ENCODE results near the gene NFATC2.

NFATC2 gene

DNA sequence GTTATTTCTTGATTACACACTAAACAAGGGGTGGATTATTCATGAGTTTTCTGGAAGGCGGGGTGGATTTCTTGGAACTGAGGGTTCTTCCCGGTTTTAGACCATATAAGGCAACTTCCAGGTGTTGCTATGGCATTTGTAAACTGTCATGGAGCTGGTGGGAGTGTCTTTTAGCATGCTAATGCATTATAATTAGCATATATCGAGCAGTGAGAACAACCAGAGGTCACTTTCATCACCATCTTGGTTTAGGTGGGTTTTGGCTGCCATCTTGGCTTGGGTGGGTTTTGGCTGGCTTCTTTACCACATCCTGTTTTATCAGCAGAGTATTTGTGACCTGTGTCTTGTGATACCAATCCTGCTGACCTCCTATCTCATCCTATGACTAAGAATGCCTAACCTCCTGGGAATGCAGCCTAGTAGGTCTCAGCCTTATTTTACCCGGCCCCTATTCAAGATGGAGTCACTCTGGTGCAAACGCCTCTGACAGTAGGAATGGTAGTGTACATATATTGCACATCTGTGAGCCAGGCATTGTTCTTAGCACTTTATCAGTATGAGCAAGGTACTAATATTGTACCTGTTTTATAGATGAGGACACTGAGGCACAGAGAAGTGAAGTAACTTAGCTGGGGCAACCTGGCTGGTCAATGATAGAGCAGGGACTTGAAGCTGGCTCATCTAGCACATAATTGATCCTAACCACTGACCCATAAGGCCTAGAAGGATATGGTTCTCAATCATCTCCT lies 203.7 kb downstream of the NFATC2 start:
- DNase-seq (ENCODE audit: low read depth in 1 of 2, low spot score in 1 of 2): no peak

DNA sequence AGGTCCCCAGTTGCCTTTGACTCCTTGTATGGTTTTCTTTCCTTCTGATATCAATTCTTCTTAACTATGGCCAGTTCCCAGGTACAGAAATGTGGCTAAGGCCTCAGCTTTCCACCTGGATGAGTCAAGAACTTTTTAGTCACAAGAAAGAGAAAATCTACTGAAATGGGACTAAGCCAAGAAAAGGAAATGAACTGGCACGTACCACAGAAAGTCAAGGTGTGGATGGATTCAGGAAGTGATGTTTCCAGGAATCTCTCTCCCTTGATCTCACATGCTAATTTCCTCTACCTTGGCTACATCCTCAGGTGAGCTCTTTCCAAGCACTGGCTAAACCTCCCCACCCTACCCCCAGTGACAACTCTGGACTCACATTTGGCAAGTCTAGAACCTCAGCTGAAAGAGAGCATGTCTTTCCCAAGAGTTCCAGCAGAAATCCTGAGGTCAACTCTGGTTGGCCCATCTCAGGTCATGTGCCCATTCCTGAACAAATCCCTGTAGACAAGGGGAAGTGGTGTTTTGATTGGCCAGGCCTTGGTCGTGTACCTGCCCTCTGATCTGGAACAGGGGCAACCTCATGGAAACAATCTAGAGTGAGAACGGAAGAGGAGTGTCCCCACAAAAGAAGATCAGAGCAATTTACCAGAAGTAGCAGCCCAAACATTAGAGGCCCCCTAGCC lies 205.3 kb downstream of the NFATC2 start:
- no peak for DNase-seq (ENCODE audit: low read depth in 1 of 2, low spot score in 1 of 2)

Data from activated CD4-positive, alpha-beta T cell treated with anti-CD3 and anti-CD28 coated beads, Interleukin-2, amount 50 U/mL, for 24 hours (primary cell).